OCI-LY7 (cell line): Measurements from ENCODE around the gene TRPM3. TPM values are rescaled to one million over a fixed set of nuclear protein-coding genes. Genes with fewer than 3 reads are reported as not detected.

Experiments used
- BruUV-seq: library from RNA; stranded (reverse); fragments of 400-500 nt; replicated peaks from 2 replicates; lab custom pipeline; 2021; lab: Mats Ljungman, UMichigan
- CTCF ChIA-PET: fragments of 300-600 bp; sonication (Branson Sonifier 250); formaldehyde crosslinking; loops from one replicate; lab custom pipeline; 2022; ENCODE audit warnings: antibody characterized with exemption; ENCODE audit not compliant: unreplicated experiment; lab: Charles Lee
- POLR2A ChIA-PET: fragments of 300-600 bp; sonication (Branson Sonifier 250); formaldehyde crosslinking; loops from one replicate; lab custom pipeline; 2022; ENCODE audit warnings: antibody characterized with exemption; lab: Charles Lee
- DNase-seq: peaks from one replicate; pipeline ENCODE4 v3.0.0-alpha.2; 2015; ENCODE audit warnings: low spot score
- H2AFZ ChIP-seq: fragments of 200-600 bp; sonication (generic), shearing (Covaris generic); 2 replicates; pipeline ENCODE4 v1.6.1; 2014; ENCODE audit warnings: mild to moderate bottlenecking, antibody characterized with exemption, low read length, moderate library complexity
- H3K27ac ChIP-seq: fragments of 200-600 bp; sonication (generic); 2 replicates; pipeline ENCODE4 v1.5.1; 2014; ENCODE audit warnings: mixed run types, low read depth, mild to moderate bottlenecking, moderate library complexity, low read length, inconsistent platforms; ENCODE audit not compliant: poor library complexity, severe bottlenecking
- H3K36me3 ChIP-seq: fragments of 200-600 bp; sonication (generic); 2 replicates; pipeline ENCODE4 v1.6.1; 2014; ENCODE audit warnings: mild to moderate bottlenecking, antibody characterized with exemption, low read length, moderate library complexity, mixed read lengths; ENCODE audit not compliant: insufficient read depth
- H3K4me1 ChIP-seq: fragments of 200-600 bp; sonication (generic); 2 replicates; pipeline ENCODE4 v1.5.1; 2014; ENCODE audit warnings: mild to moderate bottlenecking, low read length; ENCODE audit not compliant: insufficient read depth, poor library complexity, severe bottlenecking
- H3K4me2 ChIP-seq: fragments of 200-600 bp; sonication (generic); 2 replicates; pipeline ENCODE4 v1.6.1; 2014; ENCODE audit warnings: mild to moderate bottlenecking, low read length
- H3K4me3 ChIP-seq: fragments of 200-600 bp; sonication (generic); 2 replicates; pipeline ENCODE4 v1.5.1; 2014; ENCODE audit warnings: mild to moderate bottlenecking, low read depth, low read length; ENCODE audit not compliant: poor library complexity, severe bottlenecking
- H3K79me2 ChIP-seq: fragments of 200-600 bp; sonication (generic); 2 replicates; pipeline ENCODE4 v1.6.1; 2016; ENCODE audit warnings: low read depth, mild to moderate bottlenecking, low read length, moderate library complexity, mixed read lengths; ENCODE audit not compliant: insufficient read depth
- H3K9me2 ChIP-seq: fragments of 200-600 bp; sonication (generic); 2 replicates; pipeline ENCODE4 v1.6.1; 2016; ENCODE audit warnings: mild to moderate bottlenecking, low read length, mixed read lengths; ENCODE audit not compliant: insufficient read depth
- H3K9me3 ChIP-seq: fragments of 200-600 bp; sonication (generic); 2 replicates; pipeline ENCODE4 v1.6.1; 2014; ENCODE audit warnings: mild to moderate bottlenecking, mixed run types, low read length, mixed read lengths
- H4K20me1 ChIP-seq: fragments of 200-600 bp; sonication (generic); 2 replicates; pipeline ENCODE4 v1.6.1; 2014; ENCODE audit warnings: mild to moderate bottlenecking, antibody characterized with exemption, low read length, moderate library complexity, mixed read lengths; ENCODE audit not compliant: insufficient read depth
- CTCF ChIP-seq: fragments of 200-600 bp; sonication (generic); conservative IDR thresholded peaks from 2 replicates; pipeline ENCODE4 v1.5.1; 2014; ENCODE audit warnings: mild to moderate bottlenecking, antibody characterized with exemption, low read length, moderate library complexity, mixed read lengths
- EZH2phosphoT487 ChIP-seq: fragments of 200-600 bp; sonication (generic); IDR thresholded peaks from 2 replicates; pipeline ENCODE4 v1.6.1; 2018; ENCODE audit warnings: low read depth, borderline replicate concordance, mild to moderate bottlenecking, mixed run types, antibody characterized with exemption, low read length, moderate library complexity, mixed read lengths
- intact Hi-C: fragments of 100-400 bp; cut with micrococcal nuclease; formaldehyde crosslinking; loops from one replicate; pipeline ENCODE4 v1.10.0; 2022; ENCODE audit not compliant: unreplicated experiment
- total RNA-seq, 2 experiments: library from RNA; depleted of rRNA in 1 of 2; stranded (reverse); fragments of >200 nt in 1 of 2; shearing (Covaris generic) in 1 of 2; gene quantifications; 2 replicates each; pipeline ENCODE4 v1.2.3, GENCODE V29; 2014 to 2022

TRPM3 gene
- total RNA-seq, 2 experiments from 2014 or later: not detected

GRCh38 chr9:70493029-70493428 is 628.4 kb downstream of the TRPM3 start:
- POLR2A ChIA-PET: no interaction called here
- TF ChIP-seq CTCF (no peak), EZH2phosphoT487 (no peak)
- Histone ChIP-seq H3K27ac (no peak overlapping the region), H3K9me3 (no peaks in the 10 kb centered on the region), H4K20me1 (no peaks in the 10 kb centered on the region), H3K4me3 (no peak overlapping the region), H3K4me2 (no peak overlapping the region), H2AFZ (no peak overlapping the region), H3K79me2 (no peaks in the 10 kb centered on the region), H3K4me1 (no peaks in the 10 kb centered on the region), H3K36me3 (no peaks in the 10 kb centered on the region), H3K9me2 (no peaks in the 10 kb centered on the region)
- DNase-seq: no peak
- CTCF ChIA-PET: no interaction called here
- intact Hi-C loops: no loop called here
- BruUV-seq: no TSS peak

DNA sequence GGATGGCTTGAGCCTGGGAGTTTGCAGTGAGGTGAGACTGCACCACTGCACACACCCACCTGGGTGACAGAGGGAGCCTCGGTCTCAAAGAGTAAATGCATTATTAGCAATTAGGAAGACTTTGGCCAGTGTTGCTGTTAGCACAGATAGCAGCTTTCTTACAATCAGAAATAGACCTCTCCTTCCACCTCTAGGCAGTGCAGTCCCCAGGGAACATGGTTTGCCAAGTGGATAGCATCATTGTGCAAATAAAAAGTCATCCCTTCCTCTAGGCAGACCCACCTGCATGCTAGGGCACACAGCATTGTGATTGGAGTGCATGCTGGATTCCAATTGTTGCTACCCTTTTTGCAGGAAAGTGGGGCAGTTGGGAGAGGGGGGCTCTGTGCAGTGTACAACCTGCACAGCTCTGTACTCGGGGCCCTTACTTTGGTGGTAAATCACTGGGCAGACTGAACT is 629.1 kb downstream of the TRPM3 start:
- Histone ChIP-seq H3K4me2 (no peak overlapping the region), H4K20me1 (no peaks in the 10 kb centered on the region), H3K9me2 (no peaks in the 10 kb centered on the region), H3K9me3 (no peaks in the 10 kb centered on the region), H3K36me3 (no peaks in the 10 kb centered on the region), H3K4me1 (no peaks in the 10 kb centered on the region), H2AFZ (no peak overlapping the region), H3K79me2 (no peaks in the 10 kb centered on the region), H3K27ac (no peak overlapping the region), H3K4me3 (no peak overlapping the region)
- ChIA-PET POLR2A (interaction anchor here (1.5 kb wide), 1 partner anchor 23 kb away, joined by 3 read pairs; no protein-coding TSS in a partner anchor), CTCF (no interaction called here)
- intact Hi-C loops: no loop called here
- BruUV-seq: no TSS peak
- DNase-seq: no peak
- TF ChIP-seq CTCF (no peak), EZH2phosphoT487 (no peak)

DNA sequence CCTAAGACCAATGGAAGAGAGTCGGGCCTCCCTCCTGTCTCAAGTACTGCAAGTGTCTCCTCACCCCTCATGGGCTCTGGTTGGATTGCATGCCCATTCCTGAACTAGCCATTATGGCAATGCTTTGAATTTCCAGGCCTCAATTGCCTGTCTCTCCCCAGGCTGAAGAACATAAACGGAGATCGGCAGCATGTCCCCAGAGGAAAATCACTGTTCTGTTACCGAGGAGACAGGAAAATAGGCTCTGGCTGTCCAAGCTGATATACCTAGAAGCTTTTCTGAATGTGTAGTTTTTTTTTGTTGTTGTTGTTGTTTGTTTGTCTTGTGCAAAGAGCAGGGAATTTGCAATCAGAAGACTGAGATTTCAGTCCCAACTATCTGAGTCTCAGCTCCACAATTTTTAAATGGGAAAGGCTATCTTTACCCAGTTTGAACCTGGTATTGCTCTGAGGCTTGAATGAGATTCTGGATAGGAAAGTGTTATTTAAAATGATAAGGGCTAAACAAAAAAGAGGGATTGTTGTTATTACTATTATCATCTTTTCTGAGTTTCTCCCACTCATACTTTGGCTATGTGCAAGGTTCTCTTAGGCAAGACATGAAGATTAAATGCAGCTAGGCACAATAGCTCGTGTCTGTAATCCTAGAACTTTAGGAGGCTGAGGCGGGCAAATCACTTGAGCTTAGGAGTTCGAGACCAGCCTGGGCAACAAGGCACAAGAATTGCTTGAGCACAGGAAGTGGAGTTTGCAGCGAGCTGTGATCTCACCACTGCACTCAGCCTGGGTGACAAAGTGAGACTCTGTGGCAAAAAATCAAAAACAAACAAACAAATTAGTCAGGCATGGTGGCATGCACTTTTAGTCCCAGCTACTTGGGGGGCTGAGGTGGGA is 629.7 kb downstream of the TRPM3 start:
- no peaks in the 10 kb centered on the region for H3K4me1 ChIP-seq
- H4K20me1 ChIP-seq: no peaks in the 10 kb centered on the region
- POLR2A ChIA-PET: interaction anchor here (0.7 to 1.5 kb wide), 2 partner anchors 22 to 1036 kb away, joined by 3 read pairs; no protein-coding TSS in a partner anchor
- H3K4me3 ChIP-seq: no peak overlapping the region
- DNase-seq: no peak
- BruUV-seq: no TSS peak
- no peak overlapping the region for H3K4me2 ChIP-seq
- H3K9me3 ChIP-seq: no peaks in the 10 kb centered on the region
- no peaks in the 10 kb centered on the region for H3K9me2 ChIP-seq
- TF ChIP-seq EZH2phosphoT487 (no peak), CTCF (no peak)
- H3K27ac ChIP-seq: no peak overlapping the region
- H3K36me3 ChIP-seq: no peaks in the 10 kb centered on the region
- no peaks in the 10 kb centered on the region for H3K79me2 ChIP-seq
- CTCF ChIA-PET: no interaction called here
- intact Hi-C loops: no loop called here
- H2AFZ ChIP-seq: no peak overlapping the region
